HG03354 (cell line): ENCODE data around the gene UBE2D1.

ENCODE experiments used
- ATAC-seq: cut with Tn5 transposase; IDR thresholded peaks from one replicate; pipeline ENCODE4 v1.9.1; 2021; ENCODE audit warnings: mild to moderate bottlenecking; ENCODE audit not compliant: unreplicated experiment, poor library complexity, severe bottlenecking

The UBE2D1 gene

DNA sequence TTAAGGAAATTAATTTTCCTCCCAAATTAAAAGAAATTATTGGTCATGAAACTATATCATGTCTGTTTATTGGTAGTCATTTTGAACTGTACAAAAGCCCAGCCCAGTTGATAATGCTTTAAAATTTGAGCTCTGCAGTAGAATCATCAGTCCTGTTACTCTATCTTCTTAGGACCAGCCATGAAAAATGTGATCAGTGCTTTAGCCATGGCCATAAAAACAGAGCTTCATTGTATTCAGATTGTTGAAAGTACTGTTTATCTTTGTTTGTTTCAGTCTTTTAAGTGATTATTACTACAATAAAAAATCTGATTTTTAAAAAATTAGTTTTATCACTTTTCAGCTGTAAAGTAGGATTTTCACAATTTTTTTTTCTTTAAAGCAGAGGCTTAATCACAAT lies 36.7 kb downstream of the UBE2D1 start:
- no peak for ATAC-seq

DNA sequence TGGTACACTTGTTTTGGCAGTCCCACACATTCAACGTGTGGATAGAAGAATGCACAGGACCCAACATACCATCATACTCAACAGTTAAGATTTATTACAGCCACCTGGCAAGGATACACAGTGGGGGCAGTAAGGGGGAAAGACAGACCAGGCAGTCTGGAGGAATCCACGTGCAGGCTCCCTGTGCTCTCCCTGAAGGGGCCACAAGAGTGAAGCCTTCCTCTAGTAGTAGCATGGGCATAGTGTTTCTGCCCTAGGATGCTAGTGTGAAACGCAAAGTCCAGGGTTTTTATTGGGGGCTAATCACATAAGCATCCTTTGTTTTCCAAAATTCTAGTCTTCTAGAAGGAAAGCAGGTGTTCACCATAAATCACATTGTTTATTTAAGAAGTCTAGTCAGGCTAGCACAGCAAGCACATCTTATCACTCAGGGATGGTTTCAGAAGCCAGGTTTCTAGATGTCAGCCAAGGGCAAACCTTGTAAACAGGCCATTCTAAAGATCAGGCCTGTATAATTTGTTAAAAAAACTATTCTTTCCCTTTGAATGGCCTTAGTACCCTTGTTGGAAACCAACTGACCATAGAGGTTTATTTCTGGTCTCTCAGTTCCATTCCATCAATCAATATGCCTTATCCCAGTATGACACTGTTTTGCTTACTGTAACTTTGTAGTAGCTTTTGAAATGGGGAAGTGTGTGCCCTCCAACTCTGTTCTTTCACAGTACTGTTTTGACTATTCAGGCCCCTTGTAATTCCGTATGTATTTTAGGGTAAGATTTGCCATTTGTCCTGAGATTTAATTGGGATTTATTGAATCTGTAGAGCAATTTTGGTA lies 38.0 kb downstream of the UBE2D1 start:
- ATAC-seq: peak; percentile 86

DNA sequence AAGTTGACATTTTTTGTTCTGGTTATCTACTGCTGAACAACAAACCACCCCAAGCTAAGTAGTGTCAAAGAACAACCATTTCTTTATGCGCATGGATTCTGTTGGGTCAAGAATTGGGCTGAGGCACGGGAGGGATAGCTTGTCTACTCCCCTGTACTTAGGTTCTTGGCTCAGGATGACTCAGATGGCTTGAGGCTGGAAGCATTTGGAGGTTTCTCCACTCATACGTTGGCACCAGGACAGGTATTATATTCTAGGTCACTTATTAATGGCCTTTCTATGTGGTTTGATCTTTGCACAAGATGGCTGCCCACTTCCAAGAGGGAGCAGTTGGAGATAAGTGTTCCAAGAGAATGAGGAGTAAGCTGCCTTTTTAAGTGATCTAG lies 38.6 kb downstream of the UBE2D1 start:
- ATAC-seq: peak; percentile 15

DNA sequence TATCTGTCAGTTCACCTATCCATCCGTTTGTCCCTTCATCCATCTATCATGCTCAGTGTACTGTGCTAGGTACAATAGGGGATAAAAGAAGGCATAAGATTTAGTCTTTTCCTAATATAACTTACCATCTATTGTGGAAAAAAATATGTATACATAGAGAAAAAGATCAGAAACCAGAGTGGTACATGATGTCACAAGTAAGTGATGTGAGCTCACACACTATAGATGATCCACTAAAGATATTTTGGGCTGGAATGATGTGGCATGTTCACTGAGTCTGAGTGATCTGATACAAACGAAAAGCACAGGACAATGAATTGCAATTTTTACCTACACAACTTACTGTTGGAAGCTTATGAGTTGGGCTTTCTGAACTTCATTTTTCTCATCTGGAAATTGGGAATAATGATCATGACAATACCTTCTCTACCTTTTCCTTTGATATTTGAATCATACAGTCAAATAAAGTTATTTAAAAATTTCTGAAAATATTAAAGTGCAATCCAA lies 47.7 kb downstream of the UBE2D1 start:
- no peak for ATAC-seq

DNA sequence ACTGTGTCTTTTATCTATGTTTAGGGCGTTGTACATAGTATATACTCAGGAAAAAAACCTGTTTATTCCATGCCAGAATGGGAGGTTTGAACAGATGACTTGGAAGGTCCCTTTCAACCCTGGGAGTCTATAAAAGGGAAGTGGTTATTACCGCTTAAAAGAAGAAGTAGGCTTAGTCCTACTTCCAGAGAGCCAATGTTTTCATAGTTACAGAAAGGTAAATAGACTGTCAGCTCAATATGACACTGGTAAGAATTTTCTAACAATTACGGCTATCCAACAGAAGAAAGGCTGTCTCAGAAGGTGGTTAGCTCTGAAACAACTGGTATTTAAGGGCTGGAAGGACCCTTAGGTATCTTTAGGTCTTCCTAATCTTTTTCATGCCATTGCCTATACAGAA lies 49.3 kb downstream of the UBE2D1 start:
- ATAC-seq: peak; percentile 79

DNA sequence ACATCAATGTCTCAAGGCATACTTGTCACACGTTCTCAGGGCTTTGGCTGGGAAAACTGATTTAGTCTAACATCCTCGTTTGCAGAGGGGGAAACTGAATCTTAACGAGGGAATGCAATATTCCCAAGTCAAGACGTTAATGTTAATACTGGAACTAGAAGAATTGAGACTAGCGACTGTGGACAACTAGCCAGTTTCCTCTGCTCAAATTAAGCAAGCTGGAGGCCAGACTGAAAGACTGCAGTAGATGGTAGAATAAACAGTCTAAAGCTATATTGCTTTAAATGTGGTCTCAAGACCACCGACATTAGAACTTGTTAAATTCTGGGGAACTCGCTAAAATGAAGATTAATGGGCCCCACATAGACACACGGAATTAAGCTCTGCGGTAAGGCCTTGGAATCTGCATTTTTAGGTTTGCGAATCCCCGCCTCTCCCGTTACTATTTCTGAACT lies 49.8 kb downstream of the UBE2D1 start:
- ATAC-seq: peak; percentile 1

DNA sequence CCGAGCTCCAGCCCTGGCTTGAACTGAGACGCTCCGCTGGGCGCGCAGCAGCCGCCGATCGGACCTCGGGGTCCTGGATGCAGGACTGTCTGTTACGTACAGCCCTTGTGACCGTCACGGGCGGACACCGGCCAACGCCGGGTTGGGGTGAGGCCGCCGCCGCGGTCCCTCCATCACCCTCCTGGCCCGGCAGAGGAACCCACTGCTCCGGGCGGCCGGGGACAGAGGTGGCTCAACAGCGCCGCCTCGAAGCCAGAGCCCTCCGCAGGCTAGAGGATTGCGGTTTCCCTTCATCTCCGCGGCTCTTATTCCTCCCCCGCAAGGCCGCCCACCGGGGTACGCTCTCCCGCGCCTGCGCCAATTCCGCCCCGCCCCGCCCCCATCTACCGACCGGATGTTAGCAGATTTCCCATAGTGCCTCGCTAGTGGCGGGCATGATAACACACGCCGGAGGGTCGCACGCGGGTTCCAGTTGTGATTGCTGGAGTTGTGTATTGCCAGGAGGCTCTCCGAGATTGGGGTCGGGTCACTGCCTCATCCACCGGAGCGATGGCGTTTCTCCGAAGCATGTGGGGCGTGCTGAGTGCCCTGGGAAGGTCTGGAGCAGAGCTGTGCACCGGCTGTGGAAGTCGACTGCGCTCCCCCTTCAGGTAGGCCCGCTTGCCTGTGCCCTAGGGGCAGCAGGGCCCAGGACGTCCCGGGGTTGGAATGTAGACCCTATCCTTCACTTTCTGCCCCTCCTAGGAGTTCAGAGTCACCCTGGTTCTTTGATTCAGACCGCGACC lies 50.4 kb downstream of the UBE2D1 start, which contains the start of gene TFAM:
TSS of gene TFAM (plus strand) at position 412 of the 785 bp plus-strand sequence. CDS start at position 550, 138 bp downstream.
- peak; percentile 82 for ATAC-seq

DNA sequence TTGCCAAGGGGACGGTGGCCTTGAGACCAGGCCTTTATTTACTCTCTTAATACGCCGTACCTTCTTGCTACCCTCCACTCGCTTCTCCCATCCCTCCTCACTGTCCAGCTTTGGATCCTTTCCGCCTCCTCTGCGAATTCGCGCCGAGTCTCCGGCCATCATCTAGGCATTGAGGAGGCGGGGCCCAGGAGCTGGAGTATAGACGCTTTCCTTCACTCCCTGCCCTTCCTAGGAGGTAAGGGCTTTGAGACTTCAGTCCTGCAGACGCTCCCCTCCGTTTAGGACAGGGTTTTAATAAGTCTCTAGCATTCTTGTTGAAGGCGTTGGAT lies 50.9 kb downstream of the UBE2D1 start:
- peak; percentile 1 for ATAC-seq

DNA sequence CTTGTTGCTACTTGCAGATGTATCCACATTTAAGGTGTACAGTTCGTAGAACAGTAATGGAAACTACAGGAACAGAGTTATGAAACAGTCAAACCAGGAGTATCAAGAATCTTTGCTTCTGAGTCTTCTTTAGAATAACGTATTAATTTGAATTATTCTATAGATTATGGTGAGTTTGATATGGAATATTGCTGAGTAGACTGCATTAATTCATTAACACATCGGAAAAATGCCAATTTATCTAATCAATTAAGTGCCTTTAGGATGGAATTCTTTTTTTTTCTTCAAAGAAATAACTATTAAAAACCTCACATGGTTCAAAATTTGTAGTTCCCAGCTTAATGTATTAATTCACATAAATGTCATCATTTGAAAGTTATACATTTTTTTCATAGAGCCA lies 54.2 kb downstream of the UBE2D1 start:
- ATAC-seq: no peak

DNA sequence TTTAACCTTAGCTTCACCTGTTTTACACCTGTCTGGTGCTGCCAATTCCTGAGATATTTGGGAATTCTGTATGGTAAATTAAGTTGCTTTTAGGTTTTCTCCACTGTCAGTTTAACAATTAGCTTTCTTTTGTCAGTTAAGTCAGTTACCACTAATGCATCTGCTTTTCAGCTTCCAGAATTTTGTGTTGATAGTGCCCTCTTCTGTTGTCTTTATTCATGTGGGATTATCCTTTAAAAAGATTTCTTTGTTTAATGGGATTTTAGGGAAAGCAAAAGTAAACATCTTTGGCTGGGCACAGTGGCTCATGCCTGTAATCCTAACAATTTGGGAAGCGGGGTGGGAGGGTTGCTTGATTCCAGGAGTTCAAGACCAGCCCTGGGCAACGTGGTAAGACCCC lies 58.5 kb downstream of the UBE2D1 start:
- no peak for ATAC-seq

DNA sequence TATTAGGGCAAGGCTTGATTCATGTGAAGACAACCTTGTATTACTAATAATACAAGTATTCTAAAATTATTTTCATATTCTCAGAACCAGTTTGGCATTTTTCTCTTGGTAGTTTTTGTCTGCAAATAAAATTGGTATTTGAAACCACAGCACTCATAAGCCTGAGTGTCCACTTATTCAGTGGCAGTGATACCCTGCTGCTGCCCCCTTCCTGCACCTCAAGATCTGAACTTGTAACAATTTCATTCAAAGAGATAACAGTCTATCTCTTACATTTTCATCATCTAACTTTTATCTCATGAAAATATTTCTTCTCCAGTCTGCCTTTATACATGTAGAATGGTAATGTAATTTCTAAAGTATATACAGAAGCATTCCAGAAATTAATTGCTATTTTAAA lies 59.7 kb downstream of the UBE2D1 start:
- no peak for ATAC-seq

DNA sequence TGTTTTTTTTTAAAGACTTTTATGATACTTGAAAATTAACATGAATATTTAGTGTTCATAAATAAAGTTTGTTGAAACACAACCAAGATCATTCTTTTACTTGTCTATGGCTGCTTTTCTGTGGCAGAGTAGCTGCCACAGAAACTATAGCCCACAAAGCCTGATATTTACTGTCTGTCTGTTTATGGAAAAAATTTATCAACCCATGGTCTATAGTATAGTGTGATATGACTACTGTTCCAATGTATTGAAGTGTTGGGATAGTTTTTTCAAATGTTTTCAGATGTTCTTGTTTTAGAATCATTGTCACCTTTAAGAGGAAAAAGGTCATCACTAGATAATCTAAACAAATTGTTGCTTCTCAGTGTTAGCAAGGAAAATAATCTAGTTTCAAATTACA lies 61.3 kb downstream of the UBE2D1 start:
- no peak for ATAC-seq

DNA sequence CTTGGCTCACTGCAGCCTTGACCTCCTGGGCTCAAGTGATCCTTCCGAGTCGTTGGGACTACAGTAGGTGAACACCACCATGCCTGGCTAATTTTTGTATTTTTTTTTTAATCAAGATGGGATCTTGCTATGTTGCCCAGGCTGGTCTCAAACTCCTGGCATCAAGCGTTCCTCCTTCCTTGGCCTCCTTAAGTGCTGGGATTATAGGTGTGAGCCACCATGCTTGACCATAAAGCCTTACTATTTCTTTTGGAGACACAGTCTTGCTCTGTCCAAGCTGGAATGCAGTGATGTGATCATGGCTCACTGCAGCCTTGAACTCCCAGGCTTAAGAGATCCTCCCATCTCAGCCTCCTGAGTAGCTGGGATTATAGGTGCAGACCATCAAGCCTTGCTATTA lies 63.0 kb downstream of the UBE2D1 start:
- ATAC-seq: no peak

DNA sequence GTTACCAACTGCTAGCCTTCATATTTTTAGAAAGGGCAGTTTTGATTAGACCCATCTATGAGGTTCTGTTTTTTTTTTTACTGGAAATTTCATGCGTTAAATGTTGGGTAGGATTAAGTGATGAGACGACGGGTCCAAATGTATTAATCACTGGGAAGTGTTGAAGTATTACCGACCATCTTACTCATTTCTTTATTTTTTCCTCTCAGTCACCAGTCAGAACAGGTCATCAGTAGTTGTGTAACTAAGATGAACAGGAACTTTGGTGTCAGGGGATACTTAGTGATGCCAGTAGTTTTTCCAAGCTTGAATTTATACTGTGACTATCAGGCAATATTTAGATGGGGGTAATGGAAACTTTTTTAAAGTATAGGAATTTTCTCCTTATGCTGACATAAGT lies 64.6 kb downstream of the UBE2D1 start:
- ATAC-seq: no peak

DNA sequence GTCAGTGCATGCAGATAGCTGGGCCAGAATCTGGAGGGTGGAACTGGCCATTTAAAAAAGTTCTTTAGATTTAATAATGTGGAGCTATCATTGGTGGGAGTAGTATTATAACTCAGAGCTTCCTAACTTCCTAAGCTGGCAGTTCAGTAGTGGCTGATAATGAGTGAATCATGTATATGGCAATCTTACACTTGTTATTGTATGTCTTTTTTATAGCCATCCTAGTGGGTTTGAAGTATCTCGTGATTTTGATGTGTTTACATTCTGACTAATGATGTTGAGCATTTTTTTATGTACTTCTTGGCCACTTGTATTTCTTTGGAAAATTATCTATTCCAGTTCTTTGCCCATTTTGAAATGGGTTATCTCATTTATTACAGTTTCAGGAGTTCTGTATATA lies 65.8 kb downstream of the UBE2D1 start:
- ATAC-seq: no peak

DNA sequence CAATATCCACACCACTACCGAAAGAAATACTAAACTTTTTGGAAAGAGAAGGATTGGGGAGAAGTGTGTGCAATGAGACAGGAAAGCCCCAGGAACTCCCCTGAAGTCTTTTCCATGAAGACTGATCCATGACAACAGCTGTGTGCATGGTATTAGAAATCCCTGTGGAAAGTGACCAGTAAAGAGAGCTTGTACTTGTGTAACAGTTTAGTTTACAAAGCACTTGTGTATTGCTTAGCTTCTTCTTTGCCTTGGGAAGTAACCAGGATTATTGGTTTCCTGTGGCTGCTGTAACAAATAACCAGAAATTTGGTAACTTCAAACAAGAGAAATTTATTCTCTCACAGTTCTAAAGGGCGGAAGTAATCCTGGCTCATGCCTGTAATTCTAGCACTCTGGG lies 69.2 kb downstream of the UBE2D1 start:
- no peak for ATAC-seq

DNA sequence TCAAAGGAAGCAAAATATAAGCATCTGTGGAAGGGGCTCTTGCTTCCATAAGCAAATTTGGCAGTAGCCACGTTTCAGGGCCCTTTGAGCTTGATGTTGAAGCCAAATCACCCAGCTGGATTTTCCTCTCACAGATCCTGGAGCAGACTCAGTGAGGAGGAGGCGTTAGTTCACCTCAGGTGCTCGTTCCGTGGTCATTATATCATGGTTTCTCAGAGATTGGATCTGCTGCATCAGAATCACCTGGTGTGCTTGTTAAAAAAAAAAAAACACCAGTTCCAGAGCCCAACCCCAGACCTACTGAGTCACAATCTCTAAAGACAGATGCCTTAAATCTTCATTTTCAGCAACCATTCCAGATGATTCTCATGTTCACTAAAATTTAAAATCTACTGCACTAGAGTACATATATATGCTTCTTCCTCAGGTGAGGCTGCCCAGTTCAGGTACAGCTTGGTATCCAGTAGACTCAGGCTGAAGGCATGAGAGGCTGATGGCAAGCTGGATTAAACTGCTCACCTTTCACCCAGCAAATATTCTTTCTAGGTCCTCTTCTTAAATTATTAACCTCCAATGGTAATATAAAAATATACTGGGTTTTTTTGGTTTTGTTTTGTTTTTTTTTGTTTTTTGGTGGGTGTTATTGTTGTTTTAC lies 75.3 kb downstream of the UBE2D1 start:
- no peak for ATAC-seq

DNA sequence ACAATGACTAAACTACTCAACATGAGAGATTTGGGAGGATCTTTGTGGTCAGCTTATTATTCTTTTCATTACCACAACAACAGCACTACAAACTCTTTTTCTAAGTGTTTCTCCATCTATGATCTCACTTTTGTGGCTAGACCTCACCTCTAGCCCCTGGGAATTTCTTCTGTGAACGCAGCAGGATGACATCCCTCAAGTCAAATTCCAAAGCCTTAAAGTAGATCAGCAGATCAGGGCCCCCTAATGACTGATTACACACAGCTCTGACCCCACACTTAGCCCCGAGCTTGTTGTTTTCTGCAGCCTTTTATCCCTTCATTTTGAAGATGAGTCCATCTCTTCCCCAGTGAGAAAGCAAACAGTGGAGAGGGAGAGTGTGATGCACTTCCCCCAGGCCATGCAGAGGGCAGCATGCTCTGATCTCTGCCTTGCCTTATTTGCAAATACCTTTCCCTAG lies 77.7 kb downstream of the UBE2D1 start:
- ATAC-seq: no peak

DNA sequence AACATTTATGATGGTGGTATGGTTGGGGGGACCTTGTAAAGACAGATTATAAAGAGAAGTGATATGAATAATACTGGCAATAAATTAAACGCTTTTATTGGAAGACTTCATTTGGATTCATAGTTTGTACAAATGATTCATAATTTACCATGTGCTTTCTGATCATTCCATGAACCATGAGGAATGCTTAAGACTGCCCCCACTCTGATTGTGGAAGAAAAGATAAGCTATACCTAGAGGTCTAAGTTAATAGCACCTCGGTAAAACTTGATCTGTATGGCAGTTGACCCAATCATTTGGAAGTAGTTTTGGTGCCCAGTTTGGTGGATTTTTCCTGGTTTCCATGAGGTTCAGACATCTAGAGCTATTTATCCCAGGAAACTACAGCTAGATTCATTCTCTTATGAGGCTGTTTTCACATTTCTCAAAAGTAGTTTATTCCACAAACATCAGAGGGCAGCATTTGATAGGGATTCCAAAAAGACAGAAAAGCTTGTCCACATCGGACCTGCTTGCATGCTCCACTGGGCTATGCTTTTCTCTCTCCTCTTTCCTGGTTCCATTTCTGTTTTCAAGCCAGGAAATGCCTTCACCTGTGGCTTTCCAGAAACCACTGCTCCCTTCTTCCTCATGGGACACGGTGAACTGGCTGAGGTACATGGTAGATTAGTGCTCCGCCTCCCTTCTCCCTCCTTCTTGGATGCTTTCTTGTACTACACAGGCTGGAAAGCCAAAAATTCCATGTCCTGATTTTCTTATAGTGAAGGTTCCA lies 79.7 kb downstream of the UBE2D1 start:
- no peak for ATAC-seq

DNA sequence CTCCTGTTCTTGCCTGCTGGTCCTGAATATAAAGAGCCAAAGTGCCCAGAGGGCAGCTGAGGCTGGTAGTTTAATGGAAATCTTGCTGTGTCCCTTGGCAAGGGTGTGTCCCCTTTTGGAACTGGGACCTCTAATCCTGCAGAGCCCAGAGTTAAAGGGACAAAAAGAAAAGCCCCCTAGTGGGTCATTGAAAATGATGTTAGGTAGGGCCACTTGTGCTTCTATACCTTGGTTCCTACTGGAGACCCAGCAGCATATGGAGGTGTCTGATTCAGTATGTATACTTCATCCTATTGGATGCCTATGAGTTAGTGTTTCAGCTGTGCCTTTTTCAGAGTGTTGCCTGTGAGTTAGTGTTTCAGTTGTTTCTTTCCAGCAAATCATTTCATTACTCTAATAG lies 81.0 kb downstream of the UBE2D1 start:
- ATAC-seq: no peak
